Subcutaneous adipose tissue (tissue), 4 donors: Measurements from ENCODE around the gene ITIH3. TPM values are rescaled to one million over a fixed set of nuclear protein-coding genes. Genes with fewer than 3 reads are reported as not detected.

Experiments
- total RNA-seq, 4 donors: library from RNA; depleted of rRNA; stranded (reverse); fragments of >200 nt; gene quantifications; one replicate each; pipeline ENCODE4 v1.1.0, GENCODE V29; 2016
- TF ChIP-seq, protein P1 (sequence below): fragments of 450-650 bp; IDR thresholded peaks from one replicate; pipeline ENCODE4 v1.5.1; 2016; ENCODE audit warnings: low read depth, mild to moderate bottlenecking, control low read depth, antibody characterized with exemption, moderate library complexity

Gene ITIH3
- total RNA-seq, 4 donors from 2014 or later: 0.44 to 4.6 (median 2.1) TPM; not detected in 1

GRCh38 chr3:52788890-52789745 lies 5.5 kb upstream of the ITIH3 start:
- TF ChIP-seq, protein P1, sequence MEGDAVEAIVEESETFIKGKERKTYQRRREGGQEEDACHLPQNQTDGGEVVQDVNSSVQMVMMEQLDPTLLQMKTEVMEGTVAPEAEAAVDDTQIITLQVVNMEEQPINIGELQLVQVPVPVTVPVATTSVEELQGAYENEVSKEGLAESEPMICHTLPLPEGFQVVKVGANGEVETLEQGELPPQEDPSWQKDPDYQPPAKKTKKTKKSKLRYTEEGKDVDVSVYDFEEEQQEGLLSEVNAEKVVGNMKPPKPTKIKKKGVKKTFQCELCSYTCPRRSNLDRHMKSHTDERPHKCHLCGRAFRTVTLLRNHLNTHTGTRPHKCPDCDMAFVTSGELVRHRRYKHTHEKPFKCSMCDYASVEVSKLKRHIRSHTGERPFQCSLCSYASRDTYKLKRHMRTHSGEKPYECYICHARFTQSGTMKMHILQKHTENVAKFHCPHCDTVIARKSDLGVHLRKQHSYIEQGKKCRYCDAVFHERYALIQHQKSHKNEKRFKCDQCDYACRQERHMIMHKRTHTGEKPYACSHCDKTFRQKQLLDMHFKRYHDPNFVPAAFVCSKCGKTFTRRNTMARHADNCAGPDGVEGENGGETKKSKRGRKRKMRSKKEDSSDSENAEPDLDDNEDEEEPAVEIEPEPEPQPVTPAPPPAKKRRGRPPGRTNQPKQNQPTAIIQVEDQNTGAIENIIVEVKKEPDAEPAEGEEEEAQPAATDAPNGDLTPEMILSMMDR: no peak

DNA sequence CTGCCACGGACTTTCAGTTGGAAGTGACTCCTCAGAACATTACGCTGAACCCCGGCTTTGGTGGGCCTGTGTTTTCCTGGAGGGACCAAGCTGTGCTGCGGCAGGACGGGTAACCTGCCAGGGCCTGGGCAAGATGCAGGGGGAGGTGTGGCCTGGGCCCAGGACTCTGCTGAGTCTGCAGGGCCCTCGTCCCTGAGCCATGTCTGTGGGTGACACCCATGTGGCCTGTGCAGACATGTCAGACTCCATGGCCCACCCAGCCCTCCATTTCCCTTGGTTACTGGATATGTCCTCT lies 4.9 kb upstream of the ITIH3 start:
- TF ChIP-seq, protein P1: no peak

GRCh38 chr3:52790337-52790736 lies 4.3 kb upstream of the ITIH3 start:
- TF ChIP-seq, protein P1: no peak

GRCh38 chr3:52790741-52791140 lies 3.9 kb upstream of the ITIH3 start:
- TF ChIP-seq, protein P1: no peak

DNA sequence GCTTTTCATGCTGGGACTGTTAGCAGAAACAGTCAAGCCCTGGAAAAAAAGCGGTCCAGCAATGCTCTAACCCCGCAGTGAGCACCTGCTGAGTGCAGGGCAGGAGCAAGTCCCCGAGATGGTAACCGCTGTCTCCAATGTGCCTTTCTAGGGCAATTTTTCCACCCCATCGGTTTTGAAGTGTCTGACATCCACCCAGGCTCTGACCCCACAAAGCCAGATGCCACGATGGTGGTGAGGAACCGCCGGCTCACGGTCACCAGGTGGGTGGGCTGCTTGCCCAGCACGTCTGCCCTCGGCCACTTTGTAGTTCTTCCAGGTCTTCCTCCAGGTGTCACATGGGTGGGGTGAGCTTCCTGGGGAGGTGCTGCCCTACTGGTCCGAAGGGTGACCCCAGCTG lies 3.2 kb upstream of the ITIH3 start:
- TF ChIP-seq, protein P1: no peak

DNA sequence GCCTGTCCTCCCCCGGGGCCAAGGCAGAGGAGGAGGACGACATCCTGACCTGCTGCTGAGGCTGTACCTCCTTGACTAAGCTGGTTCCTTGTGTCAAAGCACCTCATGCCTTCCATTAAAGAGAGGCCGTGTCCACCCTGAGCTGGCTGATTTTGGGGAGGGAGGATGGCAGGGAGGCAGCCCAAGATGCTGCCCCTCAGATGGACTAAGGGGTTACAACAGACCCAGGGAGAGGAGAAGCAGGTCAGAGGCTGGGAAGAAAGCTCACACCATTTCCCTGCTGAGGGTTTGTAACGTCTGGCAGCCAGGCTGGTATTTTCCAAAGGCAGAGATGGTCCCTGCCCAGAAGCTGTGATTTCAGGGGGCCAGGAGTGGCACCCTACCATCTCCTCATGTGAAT lies 2.7 kb upstream of the ITIH3 start:
- TF ChIP-seq, protein P1: no peak

- TF ChIP-seq, protein P1: no peak
Measured at GRCh38 chr3:52792413-52792812, 2.2 kb upstream of the ITIH3 start.
